ENCODE results near the gene C1QTNF8. TPM values are rescaled to one million over a fixed set of nuclear protein-coding genes. Genes with fewer than 3 reads are reported as not detected.

The C1QTNF8 gene
- total RNA-seq, 1 experiment from 2014 or later = not detected

GRCh38 chr16:1117176-1117900, 21.3 kb upstream of the C1QTNF8 start:
- no peaks in the 10 kb centered on the region for H4K20me1 ChIP-seq (ENCODE audit: control insufficient read depth, insufficient read depth, insufficient read length)
- no peak overlapping the region for H2BK12ac ChIP-seq (ENCODE audit: insufficient read length, low read depth, low read length)
- H4K5ac ChIP-seq (ENCODE audit: insufficient read length, low read depth, low read length) = no peak overlapping the region
- H3K23ac ChIP-seq (ENCODE audit: insufficient read length, low read depth, low read length) = no peak overlapping the region
- TF ChIP-seq CTCF (conservative IDR thresholded peaks at IDR 0.05) = no peak
- H3K4me3 Mint-ChIP-seq = no peak overlapping the region
- H2BK20ac ChIP-seq (ENCODE audit: low read depth, low read length, poor library complexity, severe bottlenecking) = no peak overlapping the region
- no peak overlapping the region for H2BK5ac ChIP-seq (ENCODE audit: insufficient read length, low read length)
- H4K8ac ChIP-seq (replicated peaks; ENCODE audit: insufficient read length, low read depth, low read length) = no peak overlapping the region
- no peak overlapping the region for H3T11ph ChIP-seq (ENCODE audit: low read length)
- peaks cover 17% of the 10 kb centered on the region for H3K27me3 Mint-ChIP-seq (ENCODE audit: low read depth)
- H2BK15ac ChIP-seq (ENCODE audit: low read depth, low read length) = no peak overlapping the region
- no peak overlapping the region for H2AFZ ChIP-seq (ENCODE audit: low read length)
- H3K9me3 ChIP-seq (ENCODE audit: control insufficient read depth, low read depth, low read length) = no peaks in the 10 kb centered on the region
- H3K18ac ChIP-seq (ENCODE audit: insufficient read length, low read depth, low read length) = no peak overlapping the region
- H3K4ac ChIP-seq (ENCODE audit: low read depth, low read length) = no peak overlapping the region
- H3K27ac Mint-ChIP-seq = no peak overlapping the region
- no CpG with 5 or more reads among the region's 34 CpGs for WGBS (ENCODE audit: extremely low coverage, insufficient read length, low lambda C conversion rate)
- no peak overlapping the region for H3K4me2 ChIP-seq (ENCODE audit: insufficient read depth, insufficient read length, low read length)
- H3K23me2 ChIP-seq (ENCODE audit: insufficient read length, low read depth, low read length, poor library complexity, severe bottlenecking) = peaks cover 2% of the 10 kb centered on the region
- no peaks in the 10 kb centered on the region for H3K36me3 Mint-ChIP-seq (ENCODE audit: insufficient read depth in 1 of 3, low read depth in 3 of 3)
- no peaks in the 10 kb centered on the region for H3K27me3 ChIP-seq (ENCODE audit: insufficient read depth, low read length)
- H3K27ac ChIP-seq (ENCODE audit: insufficient read length, low read depth, low read length) = no peak overlapping the region
- no peak for DNase-seq
- no peak overlapping the region for H4K91ac ChIP-seq (ENCODE audit: insufficient read length, low read depth, low read length)
- no peak overlapping the region for H2BK120ac ChIP-seq (ENCODE audit: low read depth, low read length, poor library complexity, severe bottlenecking)
- H2AK5ac ChIP-seq (ENCODE audit: insufficient read length, low read length) = no peak overlapping the region
- no peaks in the 10 kb centered on the region for H3K79me2 ChIP-seq (ENCODE audit: insufficient read depth, low read length)
- no peaks in the 10 kb centered on the region for H3K4me1 Mint-ChIP-seq
- H3K9me3 Mint-ChIP-seq = no peaks in the 10 kb centered on the region
- H3K9ac ChIP-seq (ENCODE audit: extremely low read depth, insufficient read length, low read length) = no peak overlapping the region
- H3K4me1 ChIP-seq (ENCODE audit: insufficient read depth, low read length) = no peaks in the 10 kb centered on the region
- H3K14ac ChIP-seq (ENCODE audit: insufficient read depth, low read length) = no peak overlapping the region
- H3K79me1 ChIP-seq (ENCODE audit: insufficient read depth, low read depth, low read length, poor library complexity, severe bottlenecking) = no peaks in the 10 kb centered on the region
- no peak overlapping the region for H3K56ac ChIP-seq (ENCODE audit: insufficient read length, low read depth, low read length)
